ENCODE data around the gene STAT6.
A peak's percentile ranks its signal among the peaks of the same experiment; 100 is the strongest.

Gene STAT6

GRCh38 chr12:57046086-57046791 is 64.9 kb downstream of the STAT6 start:
- intact Hi-C loops (cut with DNase I): no loop called here
- DNase-seq: peak in 2 of 42 donors; percentile 8 to 45

All from head of caudate nucleus (tissue), 42 donors.